ENCODE data around the gene MLLT3. TPM values are rescaled to one million over a fixed set of nuclear protein-coding genes. Genes with fewer than 3 reads are reported as not detected.

MLLT3 gene
- total RNA-seq, 1 donor from 2014 or later, result 35.1 TPM

GRCh38 chr9:20634895-20635294 lies 12.6 kb upstream of the MLLT3 start:
- Mint-ChIP-seq H3K27me3 (ENCODE audit: low read depth, unreplicated experiment) (no peaks in the 10 kb centered on the region), H3K9me3 (ENCODE audit: unreplicated experiment) (no peaks in the 10 kb centered on the region), H3K27ac (ENCODE audit: unreplicated experiment) (no peak overlapping the region), H3K36me3 (ENCODE audit: low read depth, unreplicated experiment) (no peaks in the 10 kb centered on the region), H3K4me3 (ENCODE audit: unreplicated experiment) (no peak overlapping the region), H3K4me1 (ENCODE audit: low read depth, unreplicated experiment) (peaks cover 17% of the 10 kb centered on the region)
- TF ChIP-seq CTCF (IDR thresholded peaks at IDR 0.05; ENCODE audit: insufficient read depth, low read depth, low read length) (no peak), EZH2 (IDR thresholded peaks at IDR 0.05; ENCODE audit: insufficient read depth, low read length) (no peak)
- DNase-seq (ENCODE audit: low read depth), result no peak
- Histone ChIP-seq H4K20me1 (ENCODE audit: insufficient read depth, low read length) (no peaks in the 10 kb centered on the region), H3K9me3 (ENCODE audit: insufficient read depth, low read depth, low read length) (no peaks in the 10 kb centered on the region), H3K9ac (ENCODE audit: low read length) (no peak overlapping the region), H3K4me1 (ENCODE audit: insufficient read depth, low read length) (no peaks in the 10 kb centered on the region), H3K27ac (ENCODE audit: low read depth, low read length) (no peak overlapping the region), H3K36me3 (ENCODE audit: insufficient read depth, low read length) (no peaks in the 10 kb centered on the region), H3K79me2 (ENCODE audit: insufficient read depth, low read length) (no peaks in the 10 kb centered on the region), H3K4me3 (ENCODE audit: insufficient read depth, low read depth, low read length) (no peak overlapping the region), H3K27me3 (ENCODE audit: insufficient read depth, low read length) (no peaks in the 10 kb centered on the region), H2AFZ (ENCODE audit: low read depth, low read length) (no peak overlapping the region), H3K4me2 (ENCODE audit: low read length) (no peak overlapping the region)
- FAIRE-seq, result no peak

- no peak overlapping the region for H3K4me3 ChIP-seq (ENCODE audit: insufficient read depth, low read depth, low read length)
- Mint-ChIP-seq H3K36me3 (ENCODE audit: low read depth, unreplicated experiment) (no peaks in the 10 kb centered on the region), H3K9me3 (ENCODE audit: unreplicated experiment) (no peaks in the 10 kb centered on the region), H3K4me3 (ENCODE audit: unreplicated experiment) (no peak overlapping the region), H3K4me1 (ENCODE audit: low read depth, unreplicated experiment) (peaks cover 14% of the 10 kb centered on the region), H3K27ac (ENCODE audit: unreplicated experiment) (no peak overlapping the region), H3K27me3 (ENCODE audit: low read depth, unreplicated experiment) (no peaks in the 10 kb centered on the region)
- H3K27ac ChIP-seq (ENCODE audit: low read depth, low read length), result no peak overlapping the region
- no peaks in the 10 kb centered on the region for H4K20me1 ChIP-seq (ENCODE audit: insufficient read depth, low read length)
- H3K9me3 ChIP-seq (ENCODE audit: insufficient read depth, low read depth, low read length), result no peaks in the 10 kb centered on the region
- H3K9ac ChIP-seq (ENCODE audit: low read length), result no peak overlapping the region
- no peaks in the 10 kb centered on the region for H3K36me3 ChIP-seq (ENCODE audit: insufficient read depth, low read length)
- no peak overlapping the region for H2AFZ ChIP-seq (ENCODE audit: low read depth, low read length)
- H3K4me2 ChIP-seq (ENCODE audit: low read length), result no peak overlapping the region
- H3K27me3 ChIP-seq (ENCODE audit: insufficient read depth, low read length), result no peaks in the 10 kb centered on the region
- no peak for TF ChIP-seq EZH2 (IDR thresholded peaks at IDR 0.05; ENCODE audit: insufficient read depth, low read length)
- TF ChIP-seq CTCF (IDR thresholded peaks at IDR 0.05; ENCODE audit: insufficient read depth, low read depth, low read length), result no peak
- no peaks in the 10 kb centered on the region for H3K79me2 ChIP-seq (ENCODE audit: insufficient read depth, low read length)
- FAIRE-seq, result no peak
- no peaks in the 10 kb centered on the region for H3K4me1 ChIP-seq (ENCODE audit: insufficient read depth, low read length)
- no peak for DNase-seq (ENCODE audit: low read depth)
Measured at GRCh38 chr9:20632705-20633104, 10.4 kb upstream of the MLLT3 start.

GRCh38 chr9:20630241-20630943 lies 8.1 kb upstream of the MLLT3 start:
- no peak overlapping the region for H3K4me3 ChIP-seq (ENCODE audit: insufficient read depth, low read depth, low read length)
- TF ChIP-seq EZH2 (IDR thresholded peaks at IDR 0.05; ENCODE audit: insufficient read depth, low read length) (no peak), CTCF (IDR thresholded peaks at IDR 0.05; ENCODE audit: insufficient read depth, low read depth, low read length) (no peak)
- H3K27ac ChIP-seq (ENCODE audit: low read depth, low read length), result no peak overlapping the region
- peaks cover 8% of the 10 kb centered on the region for H3K4me1 Mint-ChIP-seq (ENCODE audit: low read depth, unreplicated experiment)
- H3K9me3 Mint-ChIP-seq (ENCODE audit: unreplicated experiment), result no peaks in the 10 kb centered on the region
- H3K36me3 Mint-ChIP-seq (ENCODE audit: low read depth, unreplicated experiment), result no peaks in the 10 kb centered on the region
- peak overlapping the region; percentile 24 for H3K27ac Mint-ChIP-seq (ENCODE audit: unreplicated experiment)
- no peaks in the 10 kb centered on the region for H4K20me1 ChIP-seq (ENCODE audit: insufficient read depth, low read length)
- H3K27me3 Mint-ChIP-seq (ENCODE audit: low read depth, unreplicated experiment), result no peaks in the 10 kb centered on the region
- no peak overlapping the region for H3K4me2 ChIP-seq (ENCODE audit: low read length)
- no peak overlapping the region for H3K9ac ChIP-seq (ENCODE audit: low read length)
- no peaks in the 10 kb centered on the region for H3K79me2 ChIP-seq (ENCODE audit: insufficient read depth, low read length)
- FAIRE-seq (no peak), DNase-seq (ENCODE audit: low read depth) (peak; percentile 35)
- H3K36me3 ChIP-seq (ENCODE audit: insufficient read depth, low read length), result no peaks in the 10 kb centered on the region
- H3K9me3 ChIP-seq (ENCODE audit: insufficient read depth, low read depth, low read length), result no peaks in the 10 kb centered on the region
- H3K27me3 ChIP-seq (ENCODE audit: insufficient read depth, low read length), result no peaks in the 10 kb centered on the region
- no peaks in the 10 kb centered on the region for H3K4me1 ChIP-seq (ENCODE audit: insufficient read depth, low read length)
- no peak overlapping the region for H2AFZ ChIP-seq (ENCODE audit: low read depth, low read length)
- no peak overlapping the region for H3K4me3 Mint-ChIP-seq (ENCODE audit: unreplicated experiment)
